Endometrium (tissue), 2 donors: ENCODE measurements around the gene TSHZ2.

Experiments
- FAIRE-seq: peaks from 2 replicates; lab custom pipeline; 2012; peaks lifted over from hg19 to GRCh38; lab: Jason Lieb, UNC
- donor health status: control.
- donor health status: control.

TSHZ2 gene

DNA sequence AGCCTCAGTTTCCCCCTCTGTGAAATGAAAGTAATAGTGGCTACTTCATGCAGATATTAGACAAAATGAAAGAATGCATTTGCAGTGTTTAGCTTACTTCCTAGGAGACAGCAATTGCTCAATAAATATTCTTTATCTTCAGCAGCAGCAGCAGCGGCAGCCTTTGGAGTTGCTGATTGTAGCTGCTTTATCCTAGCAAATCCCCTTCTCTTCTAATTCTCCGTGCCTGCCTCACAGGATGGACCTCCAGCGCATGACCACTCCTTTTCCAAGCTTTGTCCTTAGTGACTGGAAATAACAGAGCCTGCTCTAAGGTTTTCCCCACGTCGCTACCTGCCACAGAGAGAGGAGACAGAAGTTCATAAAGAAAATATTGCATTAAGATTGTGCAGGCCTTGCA lies 279.8 kb downstream of the TSHZ2 start:
- no peak for FAIRE-seq

DNA sequence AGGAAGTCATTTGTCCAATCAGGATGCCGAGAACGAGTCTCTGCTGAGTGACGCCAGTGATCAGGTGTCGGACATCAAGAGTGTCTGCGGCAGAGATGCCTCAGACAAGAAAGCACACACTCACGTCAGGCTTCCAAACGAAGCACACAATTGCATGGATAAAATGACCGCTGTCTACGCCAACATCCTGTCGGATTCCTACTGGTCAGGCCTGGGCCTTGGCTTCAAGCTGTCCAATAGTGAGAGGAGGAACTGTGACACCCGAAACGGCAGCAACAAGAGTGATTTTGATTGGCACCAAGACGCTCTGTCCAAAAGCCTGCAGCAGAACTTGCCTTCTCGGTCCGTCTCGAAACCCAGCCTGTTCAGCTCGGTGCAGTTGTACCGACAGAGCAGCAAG lies 281.5 kb downstream of the TSHZ2 start:
- no peak for FAIRE-seq

DNA sequence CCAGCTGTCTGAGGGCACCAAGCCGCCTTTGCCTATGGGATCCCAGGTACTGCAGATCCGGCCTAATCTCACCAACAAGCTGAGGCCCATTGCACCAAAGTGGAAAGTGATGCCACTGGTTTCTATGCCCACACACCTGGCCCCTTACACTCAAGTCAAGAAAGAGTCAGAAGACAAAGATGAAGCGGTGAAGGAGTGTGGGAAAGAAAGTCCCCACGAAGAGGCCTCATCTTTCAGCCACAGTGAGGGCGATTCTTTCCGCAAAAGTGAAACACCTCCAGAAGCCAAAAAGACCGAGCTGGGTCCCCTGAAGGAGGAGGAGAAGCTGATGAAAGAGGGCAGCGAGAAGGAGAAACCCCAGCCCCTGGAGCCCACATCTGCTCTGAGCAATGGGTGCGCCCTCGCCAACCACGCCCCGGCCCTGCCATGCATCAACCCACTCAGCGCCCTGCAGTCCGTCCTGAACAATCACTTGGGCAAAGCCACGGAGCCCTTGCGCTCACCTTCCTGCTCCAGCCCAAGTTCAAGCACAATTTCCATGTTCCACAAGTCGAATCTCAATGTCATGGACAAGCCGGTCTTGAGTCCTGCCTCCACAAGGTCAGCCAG lies 283.0 kb downstream of the TSHZ2 start:
- no peak for FAIRE-seq

DNA sequence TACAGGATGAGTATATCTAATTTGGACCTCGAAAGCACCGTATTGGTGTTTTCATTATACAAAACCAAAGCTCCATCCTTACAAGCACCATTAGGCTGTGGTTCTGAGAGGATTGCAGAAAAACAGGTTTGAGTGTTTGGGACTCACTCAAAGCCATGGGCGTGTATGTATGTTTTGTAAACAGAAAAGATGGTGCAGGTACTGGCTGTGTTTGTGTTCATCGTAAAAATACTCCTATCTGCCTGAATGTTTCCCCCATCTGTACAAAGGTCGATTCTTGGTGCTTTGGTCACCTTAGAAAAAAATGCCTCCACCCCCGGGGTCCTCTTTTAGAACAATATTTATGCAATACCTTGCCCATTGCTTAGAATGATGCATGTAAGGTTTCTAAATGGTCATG lies 286.6 kb downstream of the TSHZ2 start:
- no peak for FAIRE-seq

DNA sequence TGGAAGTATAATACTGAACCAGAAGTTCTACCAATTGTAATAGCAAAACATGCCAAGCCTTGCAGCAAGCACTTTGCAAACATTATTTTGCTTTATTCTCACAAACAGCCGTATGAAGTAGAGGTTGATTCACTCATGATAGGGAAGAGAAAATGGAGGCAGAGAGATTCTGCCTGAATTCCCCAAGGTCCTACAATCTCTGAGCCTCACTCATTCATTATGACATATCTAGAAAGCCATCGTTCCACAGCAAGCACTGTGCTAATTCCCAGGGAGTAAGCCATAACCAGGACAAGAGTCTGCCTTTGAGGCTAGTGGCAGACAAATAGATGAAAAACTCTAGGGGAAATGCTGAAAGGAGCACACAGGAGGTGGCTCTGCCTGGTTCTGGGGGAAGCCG lies 288.0 kb downstream of the TSHZ2 start:
- no peak for FAIRE-seq

DNA sequence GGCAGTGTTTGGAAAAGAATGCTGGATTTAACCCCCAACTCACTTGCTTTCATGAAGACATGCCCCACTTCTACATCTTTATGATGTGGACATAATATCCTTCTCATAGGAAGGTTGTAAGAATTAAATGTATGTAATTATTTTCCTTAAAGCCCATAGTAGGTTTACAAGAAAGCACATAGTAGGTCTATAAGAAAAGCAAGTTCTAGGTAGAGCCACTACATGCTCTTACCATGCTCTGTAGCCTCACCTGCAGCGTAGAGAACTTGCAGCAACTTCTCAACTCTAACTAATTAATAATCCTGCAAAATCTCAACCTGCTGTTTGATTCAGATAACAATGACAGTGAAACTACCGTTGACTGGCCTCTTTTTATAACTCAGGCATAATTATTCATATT lies 288.4 kb downstream of the TSHZ2 start:
- no peak for FAIRE-seq

DNA sequence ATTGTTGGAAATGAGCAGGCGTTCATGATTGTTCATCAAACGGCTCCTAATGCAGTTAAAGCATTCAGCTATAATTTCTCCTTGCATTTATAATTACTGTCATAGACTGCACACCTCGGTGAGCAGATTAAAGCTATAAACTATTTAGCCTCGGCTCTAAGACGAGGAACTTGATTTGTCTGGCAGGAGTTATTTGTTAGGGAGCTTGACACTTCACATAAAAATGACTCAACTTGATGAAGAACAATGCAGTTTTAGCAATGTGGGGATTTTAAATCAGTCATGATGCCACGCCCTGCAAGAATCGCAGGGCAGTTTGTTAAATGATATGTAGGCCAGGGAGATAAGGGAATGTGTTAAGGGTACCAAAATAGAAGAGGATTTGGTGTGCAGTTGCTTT lies 290.2 kb downstream of the TSHZ2 start:
- no peak for FAIRE-seq

DNA sequence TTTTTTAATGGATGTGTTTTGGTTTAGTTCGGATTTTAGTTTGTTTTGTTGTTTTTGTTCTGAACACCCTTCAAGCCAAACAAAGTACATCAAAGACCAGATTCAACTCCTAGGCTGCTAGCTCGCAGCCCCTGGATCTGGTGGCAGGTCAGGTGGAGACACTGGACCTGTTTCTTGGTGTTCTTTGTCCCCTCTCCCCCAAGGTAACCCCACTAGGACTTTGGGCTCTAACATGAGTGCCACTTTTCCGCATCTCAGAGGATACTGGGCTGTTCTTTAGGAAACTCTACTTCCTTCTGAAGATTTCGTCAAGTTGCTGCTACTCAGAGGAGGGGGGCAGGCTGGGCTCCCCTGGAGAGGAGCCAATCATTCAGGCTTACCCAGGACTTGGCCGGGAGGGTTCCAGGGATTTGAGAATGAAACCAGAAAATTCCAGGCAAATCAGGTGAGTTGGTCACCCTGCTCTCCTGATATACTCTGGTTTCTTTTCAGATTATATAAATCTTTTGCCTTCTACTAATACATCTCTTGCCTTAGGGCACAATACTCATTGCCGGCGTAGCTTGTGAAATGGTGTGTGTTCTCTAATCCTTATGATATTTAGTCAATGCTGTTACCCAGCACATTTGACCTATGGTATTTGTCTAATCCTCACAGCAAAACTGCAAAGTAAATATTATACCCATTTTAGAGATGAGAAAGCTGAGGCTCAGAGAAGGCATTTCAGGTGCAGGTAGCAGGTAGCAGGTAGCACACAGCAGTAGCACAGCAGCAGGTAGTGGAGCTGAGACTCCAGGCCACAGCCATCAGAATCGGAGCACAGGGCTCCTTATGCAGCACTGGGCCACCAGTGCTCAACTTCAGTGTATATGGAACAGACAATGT lies 291.6 kb downstream of the TSHZ2 start:
- FAIRE-seq, result no peak

DNA sequence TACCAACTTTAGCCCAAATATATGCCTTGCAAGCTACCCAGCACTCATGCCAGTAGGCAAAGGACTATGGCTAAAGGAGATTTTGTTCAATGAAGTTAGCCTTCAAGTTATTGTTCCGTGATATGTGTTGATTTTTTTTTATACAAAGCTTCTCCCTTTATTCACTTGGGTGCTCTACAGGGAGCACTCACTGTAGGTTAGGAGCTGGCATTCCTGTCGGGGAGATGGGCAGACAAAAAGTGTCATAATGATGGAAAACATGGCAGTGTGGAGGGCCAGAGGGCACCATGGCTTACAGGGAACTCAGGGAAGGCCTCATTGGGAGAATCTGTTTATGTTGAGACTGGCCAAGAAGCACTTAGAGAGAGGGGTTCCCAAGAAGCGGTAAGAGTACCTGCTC lies 292.4 kb downstream of the TSHZ2 start:
- no peak for FAIRE-seq

DNA sequence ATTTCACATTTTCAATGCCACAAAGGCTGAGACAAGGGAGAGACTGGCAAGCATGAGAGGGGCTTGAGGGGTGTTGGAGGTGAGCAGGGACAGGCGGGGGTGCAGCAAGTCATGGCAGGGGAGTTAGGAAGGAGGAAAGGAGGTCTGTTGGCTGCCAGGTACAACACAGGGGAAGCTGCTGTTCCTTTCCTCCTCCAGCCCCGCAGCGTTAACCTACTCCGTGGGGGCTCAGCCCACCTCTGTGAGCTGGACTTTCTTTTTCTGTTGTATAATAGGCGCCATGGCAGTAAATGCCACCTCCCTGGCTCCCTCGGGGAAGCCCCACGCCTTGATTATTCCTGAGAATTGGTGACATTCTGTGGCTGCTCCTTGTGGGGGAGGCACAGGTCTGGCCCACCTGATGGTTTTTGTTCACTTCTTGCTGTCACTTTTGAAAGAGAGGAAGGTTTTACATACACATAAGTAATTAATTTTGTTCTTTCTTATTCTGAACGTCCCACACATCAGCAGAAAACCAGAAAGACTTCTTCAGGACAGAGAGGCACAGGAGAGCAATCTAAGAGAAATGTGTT lies 293.2 kb downstream of the TSHZ2 start:
- no peak for FAIRE-seq

DNA sequence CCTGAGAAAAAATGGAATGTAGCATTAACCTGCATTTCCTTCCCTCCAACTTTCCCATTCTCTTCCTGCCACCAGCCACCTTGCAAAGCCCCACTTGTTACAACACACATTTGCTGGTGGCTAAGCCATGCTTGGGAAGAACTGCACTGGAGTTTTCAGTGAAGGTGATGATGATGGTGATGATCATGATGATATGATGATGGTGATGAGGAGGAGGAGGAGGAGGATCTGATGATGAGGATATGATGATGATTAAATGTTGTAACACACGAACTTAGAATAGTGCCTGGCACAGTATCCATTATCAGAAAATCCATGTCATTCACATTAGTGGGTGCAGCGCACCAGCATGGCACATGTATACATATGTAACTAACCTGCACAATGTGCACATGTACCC lies 297.2 kb downstream of the TSHZ2 start:
- FAIRE-seq, result no peak

DNA sequence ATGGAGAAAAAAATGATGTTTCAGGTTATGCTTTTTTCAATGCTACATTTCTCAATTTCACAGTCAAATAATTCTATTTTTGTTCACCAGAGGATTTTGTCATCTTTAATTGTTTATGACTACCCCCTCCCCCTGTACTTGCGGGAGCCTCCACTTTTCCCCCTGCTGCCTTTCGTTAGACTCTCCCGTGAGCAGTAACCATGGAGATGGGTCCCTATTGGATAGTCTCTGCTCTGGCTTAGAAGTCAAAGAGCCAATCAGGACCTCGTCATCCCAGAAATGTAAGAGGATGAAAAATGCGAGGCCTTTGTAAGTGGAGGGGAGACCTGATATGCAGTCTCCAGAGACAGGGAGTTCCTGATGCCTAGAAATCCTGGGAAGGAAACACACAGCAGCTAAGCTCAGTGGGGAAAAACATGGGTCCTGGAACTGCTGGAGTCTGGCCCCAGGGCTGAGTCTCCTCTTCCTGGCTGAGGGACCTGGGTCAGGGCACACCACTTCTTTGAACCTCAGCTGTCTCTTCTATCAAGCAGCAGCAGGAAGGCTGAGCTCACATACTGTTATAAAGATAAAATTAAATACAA lies 298.7 kb downstream of the TSHZ2 start:
- FAIRE-seq, result no peak

DNA sequence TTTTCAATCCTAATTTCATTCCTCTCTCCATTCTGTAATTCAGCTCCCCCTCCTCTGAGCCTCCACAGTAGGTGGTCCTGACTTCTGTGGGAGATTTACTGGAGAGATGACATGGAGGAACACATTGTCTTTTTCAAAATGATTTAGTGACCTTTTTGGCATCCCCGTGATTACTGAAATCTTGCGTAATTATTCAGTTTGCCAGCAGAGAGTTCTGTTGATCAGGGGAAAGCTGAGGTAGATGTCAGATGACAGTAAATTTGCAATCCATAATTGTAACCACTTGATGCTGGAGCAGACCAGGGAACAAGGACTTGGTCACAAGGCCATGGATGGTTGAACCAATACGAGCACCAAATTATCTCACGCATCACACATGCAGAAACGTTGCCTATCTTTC lies 302.2 kb downstream of the TSHZ2 start:
- FAIRE-seq, result no peak

DNA sequence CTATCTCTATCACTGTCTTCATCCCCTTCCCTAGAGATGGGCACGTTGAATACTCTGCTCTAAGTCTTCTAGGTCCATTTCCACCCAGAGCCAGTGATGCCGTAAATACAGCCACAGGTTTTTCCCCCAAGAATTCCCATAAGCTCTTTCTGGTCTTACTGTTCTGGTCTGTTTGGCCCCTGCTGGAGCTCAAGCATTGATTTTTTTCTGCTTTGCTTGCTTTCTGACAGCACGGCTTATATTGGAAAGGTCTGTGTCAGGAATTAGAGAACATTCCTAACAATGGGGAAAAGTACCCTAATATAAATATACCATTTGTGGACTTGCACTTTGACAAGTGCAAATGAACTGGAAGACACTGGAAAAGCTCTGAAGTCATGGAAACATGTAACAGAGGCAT lies 302.6 kb downstream of the TSHZ2 start:
- FAIRE-seq, result no peak

DNA sequence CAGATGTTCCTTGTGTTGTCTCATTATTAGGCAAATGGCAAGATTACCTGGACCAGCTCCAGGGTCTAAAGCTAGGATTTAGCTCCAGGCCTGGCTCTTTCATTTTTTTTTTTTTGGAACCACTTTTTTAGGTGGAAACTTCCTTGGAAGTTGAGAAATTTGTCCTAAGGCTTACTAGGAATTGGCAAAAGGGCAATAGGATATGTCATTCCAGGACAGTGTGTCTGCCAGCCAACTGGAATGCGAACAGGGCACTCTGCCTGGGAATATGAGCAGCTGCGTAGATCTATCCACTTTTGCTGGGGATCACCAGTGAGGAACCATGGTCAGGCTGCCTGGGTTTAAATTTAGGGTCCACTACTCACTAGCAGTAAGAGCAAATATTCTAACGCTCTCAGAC lies 304.0 kb downstream of the TSHZ2 start:
- no peak for FAIRE-seq

DNA sequence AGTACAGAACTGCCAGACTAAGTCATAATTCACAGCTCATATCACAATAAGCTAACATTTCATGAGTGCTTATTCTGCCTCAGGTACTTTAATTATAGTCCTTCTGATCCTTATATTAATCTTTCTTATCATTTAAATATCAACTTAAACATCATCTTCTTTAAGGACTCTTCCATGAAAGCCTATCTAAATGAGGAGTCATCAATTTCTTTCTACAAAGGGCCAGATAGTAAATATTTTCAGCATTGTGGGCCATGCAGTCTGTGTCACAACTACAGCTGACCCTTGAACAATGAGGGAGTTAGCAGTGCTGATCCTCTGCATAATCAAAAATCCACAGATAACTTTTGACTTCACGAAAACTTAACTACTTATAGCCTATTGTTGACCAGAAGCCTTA lies 306.4 kb downstream of the TSHZ2 start:
- FAIRE-seq, result no peak

DNA sequence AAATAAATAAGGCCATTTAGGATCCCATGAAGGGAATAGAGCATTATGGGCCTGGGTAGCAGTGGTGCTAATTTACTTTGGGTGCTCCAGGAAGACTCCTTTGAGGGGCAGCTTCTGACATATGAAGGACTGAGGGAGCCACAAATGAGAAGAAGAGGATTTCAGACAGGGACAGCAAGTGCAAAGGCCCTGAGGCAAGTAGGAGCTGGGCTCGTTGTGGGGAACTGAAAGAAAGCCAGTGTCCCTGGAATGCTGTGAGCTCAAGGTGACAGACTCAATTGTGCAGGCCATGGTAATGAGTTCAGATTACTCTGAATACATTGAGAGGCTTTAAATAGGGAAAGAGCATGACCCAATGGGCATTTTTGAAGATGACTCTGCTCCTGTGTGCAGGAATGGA lies 307.6 kb downstream of the TSHZ2 start:
- FAIRE-seq, result no peak

DNA sequence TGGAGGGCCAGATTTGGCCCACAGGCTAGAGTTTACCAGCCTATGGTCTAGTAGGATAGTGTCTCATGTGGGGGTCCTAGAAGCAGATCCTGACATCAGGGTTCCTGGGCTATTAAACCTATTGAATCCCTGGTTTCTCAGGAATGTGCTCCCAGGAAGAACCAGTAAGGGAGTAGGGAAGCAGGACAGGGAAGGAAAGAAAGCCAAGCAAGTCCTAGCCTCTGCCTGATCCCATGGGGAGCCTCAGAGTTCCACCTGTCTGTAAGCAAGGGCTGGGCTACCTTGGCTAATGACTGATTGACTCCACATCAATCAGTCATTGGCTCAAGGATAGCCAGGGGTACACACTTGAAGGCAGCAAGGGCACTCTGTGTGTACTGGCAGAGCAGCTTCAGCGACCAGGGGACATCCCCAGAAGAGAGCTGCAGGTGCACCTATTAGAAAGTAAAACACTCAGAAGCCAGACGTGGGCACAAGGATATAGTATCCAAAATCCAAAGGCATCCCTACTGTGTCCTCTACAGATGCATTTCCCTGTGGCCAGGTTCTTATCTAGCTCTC lies 309.5 kb downstream of the TSHZ2 start:
- FAIRE-seq, result no peak

DNA sequence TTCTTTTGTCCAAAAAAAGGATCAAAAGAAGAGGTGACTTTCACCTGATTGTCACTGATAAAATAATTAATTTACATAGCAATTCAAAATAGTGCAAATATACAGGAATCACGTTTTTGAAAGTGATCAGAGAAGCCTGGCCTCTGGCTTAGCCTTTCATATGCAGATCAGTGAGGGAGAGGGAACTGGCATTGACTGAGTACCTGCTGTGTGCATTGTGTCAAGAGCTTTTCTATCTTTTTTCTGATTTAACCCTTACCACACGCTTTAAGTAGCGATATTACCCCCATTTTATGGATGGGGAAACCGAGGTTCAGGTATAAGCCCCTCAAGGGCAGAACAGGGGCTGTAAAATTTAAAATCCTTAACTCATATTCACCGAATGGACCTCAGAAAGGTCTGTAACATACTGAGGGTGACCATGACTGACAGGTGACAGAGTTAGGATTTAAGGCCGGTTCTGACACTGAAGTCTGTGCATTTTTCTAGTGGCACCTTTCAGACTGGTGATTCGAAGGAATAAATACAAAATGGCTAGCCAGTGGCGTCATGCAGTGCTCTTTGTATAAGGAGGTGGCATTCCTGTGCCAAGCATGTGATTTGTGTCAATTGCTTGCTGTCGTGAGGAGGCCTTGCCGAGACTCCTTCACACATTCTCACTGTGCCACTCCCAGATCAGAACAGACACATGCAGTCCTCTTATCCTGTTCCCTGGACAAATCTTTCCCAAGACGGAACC lies 310.2 kb downstream of the TSHZ2 start:
- no peak for FAIRE-seq

DNA sequence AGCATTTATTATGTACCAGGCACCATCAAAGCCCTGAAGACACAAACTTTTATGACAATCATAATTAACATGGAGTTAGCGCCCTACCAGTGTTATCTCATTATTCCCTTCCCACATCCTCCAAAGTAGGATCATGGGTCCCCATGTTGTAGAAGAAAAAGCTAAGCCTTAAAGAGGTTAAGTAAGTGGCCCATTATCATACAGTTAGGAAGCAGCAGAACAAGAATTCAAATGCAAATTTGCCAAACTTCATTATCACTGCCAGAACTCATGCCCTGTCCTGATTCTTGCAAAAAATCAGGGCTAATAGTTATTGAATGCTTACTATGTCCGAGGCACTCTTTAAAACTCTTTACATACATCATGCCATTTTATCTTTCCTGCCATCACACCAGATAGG lies 310.9 kb downstream of the TSHZ2 start:
- no peak for FAIRE-seq

DNA sequence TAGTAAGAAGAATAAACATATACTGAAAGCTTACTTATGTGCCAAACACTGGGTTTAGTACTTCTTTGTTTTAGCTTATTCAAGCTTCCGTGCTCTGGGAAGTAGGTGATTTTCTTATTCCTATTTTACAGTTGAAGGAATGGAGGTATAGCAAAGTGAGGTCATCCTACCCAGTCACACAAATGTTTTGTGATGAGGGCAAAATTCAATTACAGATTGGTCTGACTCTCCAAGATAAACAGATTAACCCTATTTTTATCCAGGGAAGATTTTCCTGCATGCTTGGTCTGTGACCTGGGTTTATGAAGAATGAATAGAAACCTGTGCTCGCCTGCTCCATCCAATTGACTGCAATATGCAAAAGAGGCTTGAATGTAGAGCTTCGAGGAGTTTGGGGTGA lies 311.4 kb downstream of the TSHZ2 start:
- FAIRE-seq, result no peak

DNA sequence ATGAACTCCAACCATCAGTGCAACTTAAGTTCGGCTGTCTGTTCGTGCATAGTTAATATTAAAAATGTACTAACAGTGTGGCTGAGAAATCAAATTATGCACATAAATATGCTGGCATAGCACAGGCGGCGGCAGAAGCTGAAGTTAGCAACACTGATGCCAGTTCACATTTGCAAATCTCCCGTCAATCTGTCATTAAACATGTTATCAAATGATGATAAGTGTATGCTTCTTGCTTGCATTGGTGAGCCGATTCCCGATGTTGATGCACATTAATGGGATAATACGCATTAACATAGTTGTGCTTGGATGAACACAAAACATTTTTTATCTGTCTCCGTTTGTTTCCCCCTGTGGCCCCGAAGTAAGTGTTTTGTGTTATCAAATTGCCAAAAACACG lies 312.1 kb downstream of the TSHZ2 start:
- no peak for FAIRE-seq
